ENCODE measurements around the gene ALKAL2. TPM values are rescaled to one million over a fixed set of nuclear protein-coding genes. Genes with fewer than 3 reads are reported as not detected.
A peak's percentile ranks its signal among the peaks of the same experiment; 100 is the strongest.
"Not testable (repeated sequence)": the region's sequence is repeated elsewhere in the genome, so short reads cannot be mapped to it uniquely, and the experiment has no call there.

Gene ALKAL2
- total RNA-seq: 0.28 and 0.33 TPM in 2 replicates

GRCh38 chr2:287911-288757 lies at the start of gene ALKAL2:
Gene ALKAL2 (minus strand): TSS chr2:288091. CDS start chr2:287835, 256 bp downstream.
- H3K9me3 Mint-ChIP-seq: no peaks in the 10 kb centered on the region
- peaks cover 51% of the 10 kb centered on the region for H3K27me3 Mint-ChIP-seq
- no peak within 1 kb of the TSS for H3K4me3 Mint-ChIP-seq
- H3K27ac Mint-ChIP-seq: no peak within 1 kb of the TSS
- intact Hi-C loops (cut with micrococcal nuclease): no loop called here
- H3K36me3 Mint-ChIP-seq (ENCODE audit: low read depth): peaks cover 3% of the 10 kb centered on the region
- DNase-seq: peak; percentile 59
- H3K4me1 Mint-ChIP-seq: peaks cover 4% of the 10 kb centered on the region

GRCh38 chr2:336949-337348 lies 49.1 kb upstream of the ALKAL2 start:
- H3K4me3 Mint-ChIP-seq; H3K36me3 Mint-ChIP-seq (ENCODE audit: low read depth); intact Hi-C loops (cut with micrococcal nuclease); DNase-seq; H3K27me3 Mint-ChIP-seq; H3K4me1 Mint-ChIP-seq; H3K27ac Mint-ChIP-seq: not testable (repeated sequence)
- H3K9me3 Mint-ChIP-seq: peaks cover 16% of the 10 kb centered on the region

GRCh38 chr2:336360-336759 lies 48.5 kb upstream of the ALKAL2 start:
- peaks cover 16% of the 10 kb centered on the region for H3K9me3 Mint-ChIP-seq

DNA sequence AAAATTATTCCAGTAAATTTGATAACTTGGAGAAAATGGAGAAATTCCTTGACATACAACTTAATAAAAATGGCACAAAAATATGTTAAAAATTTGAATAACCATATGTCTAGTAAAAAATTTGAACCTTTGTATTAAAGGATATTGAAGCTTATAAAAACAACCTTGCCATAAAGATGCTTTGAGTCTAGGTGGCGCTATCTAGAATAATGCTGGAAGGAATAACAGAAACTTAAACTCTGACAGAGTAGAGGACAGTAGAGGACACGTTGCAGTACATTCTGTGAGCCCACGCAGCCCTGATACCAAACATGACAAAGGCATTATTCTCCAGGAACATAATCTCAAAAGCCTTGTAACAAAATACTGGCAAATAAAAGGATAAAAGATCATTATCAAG lies 44.7 kb upstream of the ALKAL2 start:
- Mint-ChIP-seq H3K36me3 (ENCODE audit: low read depth) (no peaks in the 10 kb centered on the region), H3K27me3 (peaks cover 8% of the 10 kb centered on the region), H3K9me3 (peaks cover 11% of the 10 kb centered on the region), H3K27ac (no peak overlapping the region), H3K4me1 (no peaks in the 10 kb centered on the region), H3K4me3 (no peak overlapping the region)
- intact Hi-C loops (cut with micrococcal nuclease): no loop called here
- no peak for DNase-seq

More at GRCh38 chr2:336360-336759, 48.5 kb upstream of the ALKAL2 start:
- Mint-ChIP-seq H3K4me1 (no peaks in the 10 kb centered on the region), H3K27ac (no peak overlapping the region), H3K27me3 (peaks cover 3% of the 10 kb centered on the region), H3K4me3 (no peak overlapping the region), H3K36me3 (ENCODE audit: low read depth) (no peaks in the 10 kb centered on the region)
- intact Hi-C loops (cut with micrococcal nuclease): no loop called here
- DNase-seq: no peak

GRCh38 chr2:328761-329160 lies 40.9 kb upstream of the ALKAL2 start:
- no peak overlapping the region for H3K27ac Mint-ChIP-seq
- no peak for DNase-seq
- no peaks in the 10 kb centered on the region for H3K36me3 Mint-ChIP-seq (ENCODE audit: low read depth)
- intact Hi-C loops (cut with micrococcal nuclease): no loop called here
- H3K27me3 Mint-ChIP-seq: peaks cover 18% of the 10 kb centered on the region
- H3K4me1 Mint-ChIP-seq: peaks cover 19% of the 10 kb centered on the region
- no peaks in the 10 kb centered on the region for H3K9me3 Mint-ChIP-seq
- H3K4me3 Mint-ChIP-seq: no peak overlapping the region

GRCh38 chr2:323035-323434 lies 35.1 kb upstream of the ALKAL2 start:
- Mint-ChIP-seq H3K36me3 (ENCODE audit: low read depth) (peaks cover 5% of the 10 kb centered on the region), H3K4me1 (peaks cover 39% of the 10 kb centered on the region), H3K27ac (no peak overlapping the region), H3K4me3 (no peak overlapping the region), H3K27me3 (peaks cover 17% of the 10 kb centered on the region), H3K9me3 (peaks cover 9% of the 10 kb centered on the region)
- intact Hi-C loops (cut with micrococcal nuclease): no loop called here
- no peak for DNase-seq

- Mint-ChIP-seq H3K27me3 (peaks cover 17% of the 10 kb centered on the region), H3K9me3 (peaks cover 9% of the 10 kb centered on the region), H3K4me3 (no peak overlapping the region), H3K4me1 (peaks cover 45% of the 10 kb centered on the region), H3K36me3 (ENCODE audit: low read depth) (peaks cover 5% of the 10 kb centered on the region), H3K27ac (no peak overlapping the region)
- DNase-seq: no peak
- intact Hi-C loops (cut with micrococcal nuclease): no loop called here
These were observed 34.4 kb upstream of the ALKAL2 start for GRCh38 chr2:322326-322725.

GRCh38 chr2:320561-320960 lies 32.7 kb upstream of the ALKAL2 start:
- no peak for DNase-seq
- Mint-ChIP-seq H3K4me3 (no peak overlapping the region), H3K27me3 (peaks cover 14% of the 10 kb centered on the region), H3K36me3 (ENCODE audit: low read depth) (peaks cover 5% of the 10 kb centered on the region), H3K27ac (peak overlapping the region; percentile 60), H3K4me1 (peaks cover 43% of the 10 kb centered on the region), H3K9me3 (peaks cover 9% of the 10 kb centered on the region)
- intact Hi-C loops (cut with micrococcal nuclease): no loop called here

DNA sequence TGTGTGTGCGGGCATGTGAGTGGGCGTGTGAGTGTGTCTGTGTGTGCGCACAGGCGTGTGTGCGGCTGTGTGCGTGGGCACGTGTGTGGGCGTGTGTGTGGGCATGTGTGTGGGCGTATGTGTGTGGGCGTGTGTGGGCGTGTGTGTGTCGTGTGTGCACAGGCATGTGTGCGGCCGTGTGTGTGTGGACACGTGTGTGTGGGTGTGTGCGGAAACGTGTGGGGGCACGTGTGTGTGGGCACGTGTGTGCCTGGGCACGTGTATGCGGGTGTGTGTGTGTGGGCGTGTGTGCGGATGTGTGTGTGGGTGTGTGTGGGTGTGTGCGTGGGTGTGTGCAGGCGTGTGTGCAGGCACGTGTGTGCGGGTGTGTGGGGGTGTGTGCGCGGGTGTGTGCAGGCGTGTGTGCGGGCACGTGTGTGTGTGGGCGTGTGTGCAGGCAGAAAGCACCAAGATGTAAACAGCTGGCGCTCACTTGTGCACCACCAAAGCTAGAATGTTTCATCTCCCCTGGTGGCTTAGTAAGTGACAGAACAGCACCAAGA lies 31.2 kb upstream of the ALKAL2 start:
- H3K9me3 Mint-ChIP-seq: peaks cover 9% of the 10 kb centered on the region
- intact Hi-C loops (cut with micrococcal nuclease): no loop called here

DNA sequence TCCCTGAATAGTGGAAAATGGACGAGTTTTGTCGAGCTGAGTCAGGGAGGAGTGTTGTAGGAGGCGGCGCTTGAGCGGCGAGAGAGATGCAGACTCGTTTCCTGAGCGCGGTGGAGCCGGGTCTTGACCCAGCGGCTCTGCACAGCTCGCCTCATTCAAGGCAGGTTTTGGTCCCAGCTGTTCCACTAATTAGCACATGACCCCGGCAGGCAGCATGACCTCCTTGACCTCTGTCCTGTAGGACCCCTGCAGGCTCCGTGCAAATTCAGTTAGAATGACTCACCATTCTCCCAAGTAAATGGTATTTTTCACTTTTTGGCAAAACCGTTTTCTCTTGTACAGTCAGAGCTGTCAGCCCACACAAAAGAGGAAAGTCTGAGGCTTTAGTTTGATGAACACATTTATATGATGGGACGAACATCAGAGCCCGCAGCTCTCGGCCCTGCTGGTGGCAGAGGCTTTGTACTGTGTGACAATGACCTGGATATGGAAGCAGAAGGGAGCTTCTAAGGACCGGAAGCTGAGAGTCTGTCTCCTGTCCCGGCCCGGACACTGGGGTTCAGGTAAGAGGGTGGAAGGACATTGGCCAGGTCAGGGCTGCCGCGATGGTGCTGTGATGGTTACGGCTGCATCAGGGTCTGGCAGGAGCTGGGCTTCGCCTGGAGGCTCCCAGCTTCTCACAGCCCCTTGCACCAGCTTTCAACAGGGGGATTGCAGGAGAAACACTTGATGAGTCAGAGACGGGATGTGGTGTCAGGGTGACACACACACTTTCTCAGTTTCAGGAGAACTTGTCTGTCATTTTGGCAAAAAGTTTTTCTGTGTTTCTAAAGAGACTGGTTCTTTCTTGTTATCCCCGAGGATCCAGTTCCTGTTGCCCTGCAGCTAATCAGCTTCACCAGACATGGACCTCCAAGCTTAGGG lies 29.9 kb upstream of the ALKAL2 start:
- DNase-seq: peak; percentile 70
- H3K4me1 Mint-ChIP-seq: peaks cover 29% of the 10 kb centered on the region
- peak overlapping the region; percentile 93 for H3K27ac Mint-ChIP-seq
- peaks cover 5% of the 10 kb centered on the region for H3K36me3 Mint-ChIP-seq (ENCODE audit: low read depth)
- H3K4me3 Mint-ChIP-seq: peak overlapping the region; percentile 64
- H3K9me3 Mint-ChIP-seq: peaks cover 9% of the 10 kb centered on the region
- intact Hi-C loops (cut with micrococcal nuclease): loop anchor here (2.0 kb wide), 1 partner anchor 77 kb away; no protein-coding TSS in a partner anchor
- H3K27me3 Mint-ChIP-seq: peaks cover 6% of the 10 kb centered on the region

More for the DNA sequence above, 31.2 kb upstream of the ALKAL2 start:
- peaks cover 8% of the 10 kb centered on the region for H3K27me3 Mint-ChIP-seq
- H3K4me1 Mint-ChIP-seq: peaks cover 30% of the 10 kb centered on the region
- DNase-seq: no peak
- peaks cover 5% of the 10 kb centered on the region for H3K36me3 Mint-ChIP-seq (ENCODE audit: low read depth)
- peak overlapping the region; percentile 93 for H3K27ac Mint-ChIP-seq
- peak overlapping the region; percentile 64 for H3K4me3 Mint-ChIP-seq

GRCh38 chr2:316381-316780 lies 28.5 kb upstream of the ALKAL2 start:
- peaks cover 6% of the 10 kb centered on the region for H3K27me3 Mint-ChIP-seq
- intact Hi-C loops (cut with micrococcal nuclease): loop anchor here (2.0 kb wide), 1 partner anchor 78 kb away; no protein-coding TSS in a partner anchor
- DNase-seq: no peak
- H3K9me3 Mint-ChIP-seq: peaks cover 9% of the 10 kb centered on the region
- H3K27ac Mint-ChIP-seq: no peak overlapping the region
- peaks cover 27% of the 10 kb centered on the region for H3K4me1 Mint-ChIP-seq
- peaks cover 5% of the 10 kb centered on the region for H3K36me3 Mint-ChIP-seq (ENCODE audit: low read depth)
- no peak overlapping the region for H3K4me3 Mint-ChIP-seq

- H3K4me1 Mint-ChIP-seq: peaks cover 27% of the 10 kb centered on the region
- not testable (repeated sequence) for H3K27me3 Mint-ChIP-seq; H3K4me3 Mint-ChIP-seq; H3K36me3 Mint-ChIP-seq (ENCODE audit: low read depth); DNase-seq; H3K9me3 Mint-ChIP-seq; H3K27ac Mint-ChIP-seq
- intact Hi-C loops (cut with micrococcal nuclease): loop anchor here (2.0 kb wide), 1 partner anchor 79 kb away; no protein-coding TSS in a partner anchor
These were observed 28.0 kb upstream of the ALKAL2 start for GRCh38 chr2:315925-316324.

DNA sequence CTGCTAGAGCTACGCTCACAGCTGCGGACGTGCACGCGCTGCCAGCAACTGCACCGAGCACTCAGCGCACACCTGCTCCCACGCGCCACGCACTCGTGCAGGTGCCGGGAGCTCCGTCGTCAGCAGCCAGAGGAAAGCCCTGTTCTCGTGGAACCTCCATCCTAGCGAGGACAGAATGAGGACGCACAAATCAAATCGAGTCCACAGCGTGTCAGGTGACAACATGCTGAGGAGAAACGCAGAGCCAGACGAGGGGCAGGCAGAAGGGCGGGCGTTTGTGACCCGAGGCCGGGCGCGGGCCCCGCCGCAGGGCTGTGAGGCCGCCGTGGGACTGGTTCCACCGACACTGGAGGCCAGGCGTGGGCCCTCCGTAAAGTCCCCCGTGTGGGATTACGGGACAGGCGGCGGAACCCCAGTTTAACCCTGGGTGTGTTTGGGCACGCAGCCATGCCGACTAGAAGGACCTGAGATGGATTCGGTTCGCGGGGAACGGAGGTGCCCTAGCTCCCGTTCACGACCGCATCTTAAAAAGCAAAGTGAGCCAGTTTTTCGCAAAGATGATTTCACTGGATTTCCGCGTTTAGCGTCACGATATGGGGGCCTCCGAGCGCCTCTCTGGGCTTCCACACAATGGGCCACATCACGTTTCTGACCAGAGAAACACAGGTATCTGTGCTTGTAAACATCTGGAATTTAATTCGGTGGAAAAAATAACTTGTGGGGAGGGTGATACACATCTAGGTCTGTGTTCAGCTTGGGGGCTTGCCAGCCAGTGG lies 26.9 kb upstream of the ALKAL2 start:
- H3K4me3 Mint-ChIP-seq: no peak overlapping the region
- intact Hi-C loops (cut with micrococcal nuclease): no loop called here
- H3K27ac Mint-ChIP-seq: no peak overlapping the region

More for the DNA sequence above, 26.9 kb upstream of the ALKAL2 start:
- peaks cover 23% of the 10 kb centered on the region for H3K4me1 Mint-ChIP-seq
- DNase-seq: no peak
- H3K9me3 Mint-ChIP-seq: peaks cover 9% of the 10 kb centered on the region
- peaks cover 5% of the 10 kb centered on the region for H3K36me3 Mint-ChIP-seq (ENCODE audit: low read depth)
- H3K27me3 Mint-ChIP-seq: peaks cover 6% of the 10 kb centered on the region
